ENCODE results near the gene CFAP46.

GRCh38 chr10:132848291-132848701, 94.1 kb downstream of the CFAP46 start:
- TF ChIP-seq CTCF (conservative IDR thresholded peaks at IDR 0.05; ENCODE audit: low read depth in 2 of 2) (no peak), EZH2phosphoT487 (IDR thresholded peaks at IDR 0.05; ENCODE audit: unreplicated experiment) (no peak), NANOG (IDR thresholded peaks at IDR 0.05; ENCODE audit: borderline replicate concordance) (no peak), EZH2 (IDR thresholded peaks at IDR 0.05; ENCODE audit: low read depth, unreplicated experiment) (no peak), JUNB (IDR thresholded peaks at IDR 0.05; ENCODE audit: unreplicated experiment) (no peak), POLR2AphosphoS5 (IDR thresholded peaks at IDR 0.05; ENCODE audit: low read depth) (no peak), REST (IDR thresholded peaks at IDR 0.05; ENCODE audit: unreplicated experiment) (no peak), CREB1 (CRISPR knock-in tag; IDR thresholded peaks at IDR 0.05; ENCODE audit: low read depth) (no peak), ETS1 (IDR thresholded peaks at IDR 0.05) (no peak), ZNF114 (CRISPR knock-in tag; IDR thresholded peaks at IDR 0.05) (no peak), ZNF331 (CRISPR knock-in tag; IDR thresholded peaks at IDR 0.05; ENCODE audit: low read depth) (no peak), STAT1 (IDR thresholded peaks at IDR 0.05; ENCODE audit: unreplicated experiment) (no peak)
